ENCODE results near the gene MAOA.

DNA sequence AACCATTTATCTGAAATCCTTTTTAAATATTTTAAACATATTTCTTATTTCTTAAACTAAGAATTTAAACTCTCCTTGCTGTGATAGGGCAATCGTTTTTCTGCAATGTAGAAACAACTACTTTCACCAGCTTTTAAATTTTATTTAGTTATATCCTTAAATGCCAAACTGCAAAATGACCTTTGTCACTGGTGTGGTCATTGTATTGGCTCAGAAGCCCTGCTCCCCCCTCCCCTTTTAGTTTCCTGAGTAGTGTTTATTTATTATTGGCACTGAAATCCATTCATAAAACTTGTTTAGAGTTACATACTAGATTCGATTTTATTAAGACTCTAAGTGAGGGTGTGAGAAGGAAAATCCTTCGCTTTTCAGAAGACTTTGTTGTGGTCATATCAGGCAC lies 23.0 kb downstream of the MAOA start:
- TF ChIP-seq EP300 (IDR thresholded peaks at IDR 0.05; ENCODE audit: borderline replicate concordance) (no peak), EGR1 (IDR thresholded peaks at IDR 0.05) (no peak), RAD21 (IDR thresholded peaks at IDR 0.05; ENCODE audit: low read depth) (no peak), CREB1 (IDR thresholded peaks at IDR 0.05; ENCODE audit: low read depth) (no peak), YY1 (IDR thresholded peaks at IDR 0.05; ENCODE audit: low read depth) (no peak), TAF1 (IDR thresholded peaks at IDR 0.05; ENCODE audit: low read depth) (no peak), FOXM1 (IDR thresholded peaks at IDR 0.05; ENCODE audit: borderline replicate concordance, low read depth) (no peak), TEAD4 (IDR thresholded peaks at IDR 0.05) (no peak), ZBTB7A (IDR thresholded peaks at IDR 0.05; ENCODE audit: low read depth) (no peak), CEBPB (IDR thresholded peaks at IDR 0.05) (no peak), TCF12 (IDR thresholded peaks at IDR 0.05; ENCODE audit: low read depth) (no peak)
- TF ChIP-seq, protein P1, sequence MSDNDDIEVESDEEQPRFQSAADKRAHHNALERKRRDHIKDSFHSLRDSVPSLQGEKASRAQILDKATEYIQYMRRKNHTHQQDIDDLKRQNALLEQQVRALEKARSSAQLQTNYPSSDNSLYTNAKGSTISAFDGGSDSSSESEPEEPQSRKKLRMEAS (IDR thresholded peaks at IDR 0.05): no peak
- TF ChIP-seq, protein P2, sequence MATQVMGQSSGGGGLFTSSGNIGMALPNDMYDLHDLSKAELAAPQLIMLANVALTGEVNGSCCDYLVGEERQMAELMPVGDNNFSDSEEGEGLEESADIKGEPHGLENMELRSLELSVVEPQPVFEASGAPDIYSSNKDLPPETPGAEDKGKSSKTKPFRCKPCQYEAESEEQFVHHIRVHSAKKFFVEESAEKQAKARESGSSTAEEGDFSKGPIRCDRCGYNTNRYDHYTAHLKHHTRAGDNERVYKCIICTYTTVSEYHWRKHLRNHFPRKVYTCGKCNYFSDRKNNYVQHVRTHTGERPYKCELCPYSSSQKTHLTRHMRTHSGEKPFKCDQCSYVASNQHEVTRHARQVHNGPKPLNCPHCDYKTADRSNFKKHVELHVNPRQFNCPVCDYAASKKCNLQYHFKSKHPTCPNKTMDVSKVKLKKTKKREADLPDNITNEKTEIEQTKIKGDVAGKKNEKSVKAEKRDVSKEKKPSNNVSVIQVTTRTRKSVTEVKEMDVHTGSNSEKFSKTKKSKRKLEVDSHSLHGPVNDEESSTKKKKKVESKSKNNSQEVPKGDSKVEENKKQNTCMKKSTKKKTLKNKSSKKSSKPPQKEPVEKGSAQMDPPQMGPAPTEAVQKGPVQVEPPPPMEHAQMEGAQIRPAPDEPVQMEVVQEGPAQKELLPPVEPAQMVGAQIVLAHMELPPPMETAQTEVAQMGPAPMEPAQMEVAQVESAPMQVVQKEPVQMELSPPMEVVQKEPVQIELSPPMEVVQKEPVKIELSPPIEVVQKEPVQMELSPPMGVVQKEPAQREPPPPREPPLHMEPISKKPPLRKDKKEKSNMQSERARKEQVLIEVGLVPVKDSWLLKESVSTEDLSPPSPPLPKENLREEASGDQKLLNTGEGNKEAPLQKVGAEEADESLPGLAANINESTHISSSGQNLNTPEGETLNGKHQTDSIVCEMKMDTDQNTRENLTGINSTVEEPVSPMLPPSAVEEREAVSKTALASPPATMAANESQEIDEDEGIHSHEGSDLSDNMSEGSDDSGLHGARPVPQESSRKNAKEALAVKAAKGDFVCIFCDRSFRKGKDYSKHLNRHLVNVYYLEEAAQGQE (IDR thresholded peaks at IDR 0.05; ENCODE audit: low read depth): no peak
- TF ChIP-seq, protein P3, sequence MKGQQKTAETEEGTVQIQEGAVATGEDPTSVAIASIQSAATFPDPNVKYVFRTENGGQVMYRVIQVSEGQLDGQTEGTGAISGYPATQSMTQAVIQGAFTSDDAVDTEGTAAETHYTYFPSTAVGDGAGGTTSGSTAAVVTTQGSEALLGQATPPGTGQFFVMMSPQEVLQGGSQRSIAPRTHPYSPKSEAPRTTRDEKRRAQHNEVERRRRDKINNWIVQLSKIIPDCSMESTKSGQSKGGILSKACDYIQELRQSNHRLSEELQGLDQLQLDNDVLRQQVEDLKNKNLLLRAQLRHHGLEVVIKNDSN (IDR thresholded peaks at IDR 0.05): no peak
